ENCODE results near the gene MACROD2.

- TF ChIP-seq CTCF (IDR thresholded peaks at IDR 0.05) (no peak), POLR2A (IDR thresholded peaks at IDR 0.05) (no peak)
These were observed 853.5 kb downstream of the MACROD2 start for GRCh38 chr20:14848806-14849205.
